ENCODE results near the gene DGKG.

DNA sequence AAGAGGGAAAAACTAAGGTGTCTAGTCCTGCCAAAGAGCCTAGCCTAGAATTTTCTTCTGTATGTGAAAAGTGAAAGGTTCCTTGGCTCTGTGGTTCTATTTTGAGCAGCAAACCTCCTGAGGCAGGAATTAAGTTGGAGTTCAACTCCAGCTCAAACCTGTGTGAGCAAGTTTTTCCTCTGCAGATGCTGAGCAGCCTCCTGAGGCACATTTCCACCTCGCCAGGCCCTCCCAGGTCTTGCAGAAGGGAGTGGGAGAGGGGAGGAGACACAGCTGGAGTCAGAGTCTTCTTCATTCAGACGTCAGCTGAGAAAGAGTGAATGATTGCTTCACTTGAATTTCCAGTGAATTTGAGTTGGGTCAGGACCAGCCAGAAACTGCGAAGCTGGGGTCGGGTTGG is 183.6 kb downstream of the DGKG start:
- TF ChIP-seq POLR2AphosphoS5 (IDR thresholded peaks at IDR 0.05; ENCODE audit: low read depth, low read length): no peak
- TF ChIP-seq POLR2A (IDR thresholded peaks at IDR 0.05; ENCODE audit: low read depth, low read length): no peak
- no peak for TF ChIP-seq PAX5 (IDR thresholded peaks at IDR 0.05; ENCODE audit: insufficient read depth, low read length, severe bottlenecking)
- TF ChIP-seq TAF1 (IDR thresholded peaks at IDR 0.05; ENCODE audit: low read depth, low read length): no peak
